HG03354 (cell line): ENCODE results near the gene SDK1.

ENCODE experiments used
- ATAC-seq: cut with Tn5 transposase; IDR thresholded peaks from one replicate; pipeline ENCODE4 v1.9.1; 2021; ENCODE audit warnings: mild to moderate bottlenecking; ENCODE audit not compliant: unreplicated experiment, poor library complexity, severe bottlenecking

Gene SDK1

GRCh38 chr7:4042402-4043045 is 741.5 kb downstream of the SDK1 start:
- ATAC-seq = no peak

GRCh38 chr7:4043988-4044387 is 742.9 kb downstream of the SDK1 start:
- ATAC-seq = no peak

GRCh38 chr7:4045450-4045849 is 744.4 kb downstream of the SDK1 start:
- no peak for ATAC-seq

GRCh38 chr7:4045975-4046374 is 744.9 kb downstream of the SDK1 start:
- ATAC-seq = no peak

- ATAC-seq = no peak
Observed at GRCh38 chr7:4048336-4048735, 747.3 kb downstream of the SDK1 start.

GRCh38 chr7:4049202-4049601 is 748.1 kb downstream of the SDK1 start:
- ATAC-seq = no peak

GRCh38 chr7:4050126-4050660 is 749.1 kb downstream of the SDK1 start:
- ATAC-seq = no peak

GRCh38 chr7:4051696-4052095 is 750.6 kb downstream of the SDK1 start:
- ATAC-seq = no peak

- no peak for ATAC-seq
Observed at GRCh38 chr7:4052130-4052529, 751.1 kb downstream of the SDK1 start.

- no peak for ATAC-seq
Observed at GRCh38 chr7:4054158-4054557, 753.1 kb downstream of the SDK1 start.

GRCh38 chr7:4056552-4057288 is 755.7 kb downstream of the SDK1 start:
- ATAC-seq = no peak

- no peak for ATAC-seq
Observed at GRCh38 chr7:4057289-4057616, 756.2 kb downstream of the SDK1 start.

- ATAC-seq = no peak
Observed at GRCh38 chr7:4058158-4058557, 757.1 kb downstream of the SDK1 start.

- no peak for ATAC-seq
Observed at GRCh38 chr7:4065190-4065589, 764.1 kb downstream of the SDK1 start.

- no peak for ATAC-seq
Observed at GRCh38 chr7:4066206-4066605, 765.2 kb downstream of the SDK1 start.

GRCh38 chr7:4066626-4067475 is 765.8 kb downstream of the SDK1 start:
- no peak for ATAC-seq

- ATAC-seq = no peak
Observed at GRCh38 chr7:4067476-4067760, 766.4 kb downstream of the SDK1 start.

- ATAC-seq = no peak
Observed at GRCh38 chr7:4067874-4068273, 766.8 kb downstream of the SDK1 start.

GRCh38 chr7:4068286-4068685 is 767.2 kb downstream of the SDK1 start:
- ATAC-seq = no peak

GRCh38 chr7:4069268-4070095 is 768.4 kb downstream of the SDK1 start:
- ATAC-seq = no peak
